CD4-positive, alpha-beta T cell treated with Interleukin-17A for 4 hours (primary cell): ENCODE measurements around the gene KIRREL3.

Experiments
- DNase-seq: peaks from one replicate; pipeline ENCODE4 v3.0.0-alpha.2; 2020; ENCODE audit warnings: mixed read lengths

The KIRREL3 gene

DNA sequence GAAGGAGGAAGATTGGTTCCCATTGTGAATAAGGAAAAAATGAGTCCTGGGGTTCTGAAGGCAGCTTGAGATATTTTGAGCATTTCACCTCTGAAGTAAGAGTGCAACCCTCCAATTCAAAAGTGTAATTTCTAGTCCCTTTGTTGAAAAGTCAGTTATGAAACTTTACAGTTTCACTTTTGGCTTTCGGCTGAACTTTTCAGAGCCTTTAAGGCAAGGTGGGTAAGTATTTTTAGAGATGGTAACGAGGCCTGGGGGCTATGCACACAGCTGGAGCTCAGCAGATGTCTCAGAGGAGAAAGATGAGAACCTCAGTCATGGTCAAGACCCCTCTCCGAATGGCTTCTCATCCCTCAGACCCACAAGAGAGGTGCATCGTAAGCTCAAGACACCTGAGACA, 267.6 kb downstream of the KIRREL3 start:
- DNase-seq: no peak

DNA sequence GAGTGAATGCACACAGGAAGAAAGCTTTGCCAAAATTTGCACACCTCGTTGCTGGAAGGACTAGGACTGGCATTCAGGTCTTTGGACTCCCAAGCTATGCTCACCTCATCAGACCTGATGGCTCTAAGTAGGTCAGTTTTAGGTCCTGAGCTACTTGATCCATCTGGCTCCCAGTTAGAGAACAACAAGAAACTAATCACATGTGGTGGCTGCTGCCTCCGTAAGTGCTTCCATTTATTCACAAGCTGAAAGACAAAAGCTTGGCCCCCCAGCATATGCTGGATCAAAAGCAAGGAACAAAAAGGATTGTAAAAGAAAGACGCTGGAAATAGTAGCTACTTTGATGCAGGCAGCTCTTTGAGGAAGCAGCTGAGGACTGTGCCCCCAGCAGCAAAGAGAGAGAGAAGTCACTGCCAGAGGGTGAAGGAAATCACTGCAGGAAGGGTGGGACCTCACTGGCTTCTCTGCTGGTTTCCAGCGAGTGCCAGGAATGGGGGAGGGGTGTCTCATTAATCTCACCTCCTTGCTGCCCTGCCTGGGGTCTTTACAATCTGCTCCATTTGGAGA, 268.9 kb downstream of the KIRREL3 start:
- no peak for DNase-seq

DNA sequence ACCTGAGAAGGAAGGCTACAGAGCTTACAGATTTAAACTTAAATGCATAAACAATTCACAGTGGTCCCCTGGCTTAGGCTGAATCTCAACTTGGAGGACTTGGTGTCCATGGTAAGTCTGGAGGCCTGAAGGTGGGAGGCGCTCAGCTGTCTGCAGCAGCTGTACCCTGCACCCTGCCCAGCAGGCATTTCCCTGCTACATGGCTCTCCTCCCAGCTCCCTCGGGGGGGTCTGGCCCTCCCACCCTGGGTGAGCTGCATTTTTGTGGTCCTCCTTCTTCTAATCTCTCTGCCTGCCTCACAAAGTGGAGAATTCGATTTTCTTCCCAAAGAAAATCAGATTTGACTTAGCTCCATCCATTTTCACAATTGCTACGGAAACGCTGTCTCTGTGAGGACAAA, 273.2 kb downstream of the KIRREL3 start:
- no peak for DNase-seq

DNA sequence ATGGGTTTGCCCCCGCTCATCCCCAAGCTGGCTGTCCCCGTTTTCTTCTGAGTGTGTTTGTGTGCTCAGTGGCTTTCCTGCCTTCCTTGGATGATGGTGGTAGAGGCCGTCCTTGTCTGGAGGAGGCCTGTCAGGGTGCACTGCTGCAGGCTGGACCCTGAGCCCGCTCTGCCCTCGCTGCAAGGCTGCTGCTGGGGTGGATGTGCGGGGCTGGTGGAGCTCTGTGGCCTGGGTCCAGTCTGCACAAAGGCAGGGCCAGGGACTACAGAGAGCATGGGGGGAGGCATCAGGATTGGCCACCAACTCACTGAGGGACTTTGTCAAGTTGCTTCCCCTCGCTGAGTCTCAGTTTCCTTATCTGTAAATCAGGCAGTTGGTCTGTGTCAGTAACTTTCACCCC, 275.0 kb downstream of the KIRREL3 start:
- no peak for DNase-seq

DNA sequence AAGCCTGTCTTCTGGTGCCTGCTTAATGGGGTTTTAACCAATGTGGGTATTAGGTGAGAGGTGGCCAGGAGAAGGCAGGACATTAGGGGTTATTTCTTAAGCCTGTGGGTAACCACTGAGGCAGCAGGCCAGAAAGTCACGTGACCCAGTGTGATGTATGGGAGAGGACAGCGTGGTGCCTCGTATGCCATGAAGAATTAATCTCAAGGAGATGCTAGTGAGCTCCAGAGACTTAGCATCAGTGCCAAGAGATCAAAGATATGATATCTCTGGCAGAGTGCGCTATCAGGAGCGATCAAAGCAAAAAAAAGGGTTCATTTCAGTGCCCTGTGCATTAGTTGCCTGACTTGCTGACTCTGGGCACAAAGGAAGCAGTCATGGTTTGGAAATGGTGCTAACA, 275.5 kb downstream of the KIRREL3 start:
- no peak for DNase-seq

DNA sequence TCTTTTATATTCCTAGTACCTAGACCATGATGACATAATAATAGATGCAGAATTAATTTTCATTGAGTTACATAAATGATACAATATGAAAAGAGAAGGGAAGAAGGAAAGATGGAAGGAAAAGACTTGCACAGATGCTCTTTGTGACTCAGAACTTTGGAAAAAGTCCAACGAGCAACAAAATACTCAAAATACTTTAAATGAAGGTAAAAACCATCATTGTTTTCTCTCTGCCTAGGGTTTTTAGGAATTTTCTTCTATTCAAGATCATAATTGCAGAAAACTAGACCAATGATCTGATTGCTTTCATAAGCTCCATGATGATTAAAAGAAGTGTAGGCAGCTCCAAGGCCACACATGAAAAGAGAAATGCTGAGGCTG, 276.9 kb downstream of the KIRREL3 start:
- DNase-seq: no peak

DNA sequence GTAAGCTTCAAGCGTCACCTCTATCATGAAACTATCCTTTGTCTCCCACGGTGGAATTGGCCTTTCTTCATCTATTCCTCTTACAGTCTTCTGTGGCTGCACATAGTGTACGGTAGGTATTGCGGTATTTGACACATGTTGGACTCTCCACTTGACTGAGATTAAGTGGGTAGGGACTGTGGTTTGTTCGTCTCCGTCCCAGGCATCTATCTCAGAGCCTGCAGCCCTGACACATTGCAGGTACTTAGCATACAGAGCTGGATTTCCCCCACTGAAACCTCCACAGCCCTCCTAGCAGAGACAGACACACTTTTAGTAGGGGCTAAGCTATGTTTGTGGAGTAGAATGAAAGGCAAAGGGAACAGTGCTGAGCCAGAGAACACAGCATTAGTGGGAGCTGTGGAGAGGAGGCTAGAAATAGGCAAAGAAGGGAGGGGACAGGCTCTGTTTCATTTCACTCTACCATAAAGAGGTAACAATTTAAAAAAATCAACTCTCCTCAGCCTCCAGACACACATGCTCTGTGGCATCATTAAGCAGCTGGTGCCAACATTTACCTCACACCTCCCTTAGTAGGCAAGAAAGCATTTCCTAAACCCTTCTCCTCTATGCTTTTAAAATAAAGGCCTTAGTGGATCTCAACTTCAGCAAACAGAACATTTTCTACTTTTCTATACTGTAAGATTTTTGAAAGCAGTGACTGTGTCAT, 277.5 kb downstream of the KIRREL3 start:
- no peak for DNase-seq

DNA sequence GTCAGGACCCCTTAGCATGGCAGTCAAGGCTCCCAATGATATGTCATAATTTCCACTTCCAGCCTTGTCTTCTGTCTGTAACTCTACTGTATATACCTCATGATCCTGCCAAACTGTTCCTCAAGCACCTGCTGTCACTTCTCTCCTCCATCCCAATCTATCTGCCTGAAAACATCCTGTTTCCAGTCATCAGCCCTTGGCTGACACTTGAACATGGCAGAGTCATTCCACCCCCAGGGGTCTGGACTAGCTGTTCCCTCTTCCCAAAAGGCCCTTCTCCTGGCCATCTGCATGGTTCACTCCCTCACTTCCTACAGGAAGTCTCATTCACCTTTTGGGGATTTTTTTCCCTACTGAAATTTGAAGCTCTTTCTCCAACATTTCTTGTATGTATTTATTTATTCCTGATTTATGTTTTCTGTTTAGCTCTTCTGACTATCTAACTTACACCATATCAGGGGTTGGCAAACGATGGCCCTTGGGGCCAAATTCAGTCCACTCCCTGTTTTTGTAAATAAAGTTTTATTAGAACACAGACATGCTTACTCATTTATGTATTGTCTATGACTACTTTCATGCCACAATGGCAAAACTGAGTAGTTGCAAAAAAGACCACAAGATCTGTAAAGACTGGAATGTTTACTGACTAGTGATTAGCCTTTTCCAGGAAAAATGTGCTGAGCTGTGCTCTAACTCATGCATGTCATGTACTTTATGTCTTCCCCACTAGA, 278.4 kb downstream of the KIRREL3 start:
- DNase-seq: no peak

DNA sequence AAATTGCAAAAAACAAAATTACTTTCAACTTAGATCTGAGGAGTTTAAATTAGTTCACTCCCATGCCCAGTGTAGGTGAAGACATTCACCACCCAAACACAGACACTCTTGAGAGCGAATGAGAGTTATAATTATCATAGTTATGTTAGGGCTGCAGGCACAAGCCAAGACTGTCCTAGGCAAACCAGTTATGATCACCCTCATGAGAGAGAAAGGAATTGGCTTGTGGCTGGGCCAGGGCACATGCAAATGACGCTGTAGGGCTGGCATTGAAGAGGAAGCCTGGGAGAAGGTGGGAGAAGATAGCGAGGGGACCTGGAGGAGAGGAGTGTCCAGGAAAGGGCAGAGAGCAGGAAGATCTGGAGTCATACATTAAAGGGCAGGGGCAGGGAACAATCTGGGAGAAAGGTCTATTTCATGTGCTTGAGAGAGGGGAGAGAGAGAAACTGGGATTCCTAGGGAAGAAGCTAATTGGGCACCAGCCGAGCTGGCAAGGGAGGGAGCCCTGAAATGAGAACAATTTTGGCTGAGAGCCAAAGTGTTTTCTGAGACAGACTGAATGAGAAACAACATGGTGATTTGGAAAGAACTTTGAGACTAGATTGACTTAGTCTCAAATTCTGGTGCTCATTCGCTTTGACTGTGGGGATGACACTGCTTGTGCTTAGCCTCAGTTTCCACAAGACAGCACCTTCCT, 279.9 kb downstream of the KIRREL3 start:
- DNase-seq: no peak

DNA sequence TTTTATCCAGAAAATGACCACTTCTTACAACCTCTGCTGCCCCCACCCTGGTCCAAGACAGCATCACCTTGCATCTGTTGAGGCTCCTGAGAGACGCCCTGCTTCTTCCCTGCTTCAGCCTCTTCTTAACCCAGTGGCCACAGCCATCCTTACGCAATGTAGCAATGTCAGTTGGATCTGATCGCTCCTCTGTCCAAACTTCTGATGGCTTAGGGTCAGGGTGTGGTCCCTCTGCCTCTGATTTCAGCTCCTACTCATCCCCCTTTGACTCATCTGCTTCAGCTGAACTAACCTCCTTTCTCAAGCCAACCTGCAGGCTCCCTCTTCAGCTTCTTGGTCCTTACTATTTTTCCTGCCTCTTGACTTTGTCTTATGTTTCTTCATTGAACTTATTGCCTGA, 280.8 kb downstream of the KIRREL3 start:
- no peak for DNase-seq

DNA sequence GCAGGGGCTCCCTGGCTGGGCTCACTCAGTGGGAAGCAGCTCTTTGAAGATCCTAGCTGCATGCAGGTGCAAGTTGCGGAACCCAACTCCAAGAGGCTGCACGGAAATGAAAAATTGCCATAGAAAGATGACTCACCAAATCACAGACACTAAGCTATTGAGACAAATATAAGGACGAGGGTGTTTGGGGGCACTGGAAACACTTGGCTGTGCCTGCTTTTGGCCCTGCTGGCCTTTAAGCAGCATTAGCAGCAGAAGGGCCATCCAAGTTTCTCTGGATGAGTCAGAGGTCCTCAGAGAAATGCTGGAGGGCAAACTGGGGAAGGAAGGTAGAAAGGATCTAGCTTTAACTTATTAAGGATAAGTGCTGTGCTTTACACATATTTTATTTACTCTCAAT, 282.3 kb downstream of the KIRREL3 start:
- no peak for DNase-seq

DNA sequence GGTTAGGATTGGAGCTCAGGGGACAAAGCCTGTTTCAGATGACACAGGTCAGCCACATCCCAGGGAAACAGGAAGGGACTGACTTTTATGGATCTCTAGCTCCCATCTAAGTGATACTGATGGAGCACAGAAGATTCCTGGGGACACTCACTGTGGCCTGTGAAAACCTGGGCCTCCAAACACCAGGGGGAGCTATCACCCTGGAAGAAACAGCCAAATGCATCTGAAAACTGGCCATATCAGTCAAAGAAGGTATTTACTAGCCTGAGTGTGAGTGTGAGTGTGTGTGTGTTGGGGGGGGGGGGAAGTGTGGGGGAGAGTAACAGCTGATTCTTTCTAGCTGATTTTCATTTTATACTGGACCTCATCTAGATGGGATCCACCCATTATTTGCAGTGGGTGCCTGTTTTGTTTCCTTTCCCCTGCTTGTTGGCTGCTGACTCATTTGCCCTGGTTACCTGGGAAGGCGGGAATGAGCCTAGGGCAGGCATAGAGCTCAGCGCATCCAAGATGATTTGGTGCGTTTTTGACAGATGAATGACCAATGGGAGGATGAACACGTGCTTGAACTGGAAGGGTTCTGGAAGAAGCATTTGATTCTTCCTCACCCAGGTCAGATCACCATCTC, 284.0 kb downstream of the KIRREL3 start:
- peak; percentile 17 for DNase-seq

DNA sequence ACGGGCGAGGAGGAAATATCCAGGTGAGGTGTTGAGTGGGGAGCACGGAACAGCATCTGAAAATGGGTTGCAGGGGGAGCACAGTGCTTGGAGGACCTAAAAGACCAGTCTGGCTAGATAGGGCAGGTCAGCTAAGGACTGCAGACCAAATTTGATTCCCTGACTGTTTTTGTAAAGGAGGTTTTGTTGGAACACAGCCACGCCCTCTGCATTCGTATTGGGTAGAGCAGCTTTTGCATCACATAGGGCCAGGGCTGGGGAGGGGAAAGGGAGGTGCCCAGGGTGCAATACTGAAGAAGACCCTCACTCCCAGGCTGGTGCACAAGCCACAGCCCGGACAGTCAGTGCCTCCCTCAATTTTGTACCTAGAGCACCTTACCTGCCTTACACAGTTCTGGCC, 286.8 kb downstream of the KIRREL3 start:
- no peak for DNase-seq

DNA sequence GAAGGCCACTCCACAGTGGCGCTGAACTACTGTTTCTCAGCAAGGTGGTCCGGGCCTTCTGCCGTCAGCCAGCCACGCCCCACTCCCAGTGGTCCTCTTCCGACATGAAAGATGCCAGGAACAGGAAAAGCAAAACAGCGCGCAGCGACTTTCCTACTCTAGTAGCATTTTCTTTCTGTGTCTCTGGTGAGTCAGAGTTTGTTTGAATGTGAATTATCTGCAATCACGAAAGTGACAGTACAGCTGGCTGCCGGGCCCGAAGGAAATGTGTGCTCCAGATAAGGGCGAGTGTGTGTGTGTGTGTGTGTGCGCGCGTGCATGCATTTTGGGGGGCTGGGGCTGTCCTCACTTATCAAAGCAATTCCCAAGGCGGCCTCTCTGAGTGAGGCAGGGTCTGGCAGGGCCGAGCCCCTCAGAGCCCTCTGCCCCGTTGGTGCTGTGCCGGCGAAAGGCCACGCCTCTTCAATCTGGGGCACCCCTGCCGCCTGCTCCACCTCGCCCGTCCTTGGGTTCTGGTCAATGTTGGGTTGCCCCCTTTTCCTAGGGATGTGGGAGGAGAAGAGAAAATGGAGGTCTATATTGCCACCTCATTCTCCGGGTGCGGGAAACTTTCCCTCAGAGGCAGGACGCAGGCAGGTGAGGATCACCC, 288.5 kb downstream of the KIRREL3 start:
- DNase-seq: no peak

DNA sequence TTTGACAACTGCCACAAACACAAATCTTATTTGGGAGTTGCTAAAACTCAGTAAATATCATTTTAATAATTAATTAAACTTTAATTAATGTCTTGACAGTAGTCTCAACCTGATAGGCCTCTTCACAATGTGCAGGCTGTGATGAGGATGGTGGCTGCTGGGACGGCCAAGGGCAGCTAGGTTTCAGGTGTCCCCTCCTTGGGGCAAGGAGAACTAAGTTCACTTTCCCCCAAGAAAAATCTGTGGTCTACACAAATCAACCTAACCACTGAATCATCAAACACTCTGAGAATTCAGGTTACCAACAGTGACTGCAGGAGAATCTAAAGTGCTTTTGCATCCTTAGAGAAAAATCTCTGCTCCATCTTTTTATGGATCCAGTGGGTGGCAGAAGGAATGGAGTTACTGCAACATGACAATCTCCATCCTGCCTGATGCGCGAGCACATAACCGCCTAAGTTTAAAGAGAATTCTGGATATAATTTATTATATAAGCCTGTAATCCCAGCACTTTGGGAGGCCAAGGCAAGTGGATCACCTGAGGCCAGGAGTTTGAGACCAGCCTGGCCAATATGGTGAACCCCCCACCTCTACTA, 289.7 kb downstream of the KIRREL3 start:
- no peak for DNase-seq

DNA sequence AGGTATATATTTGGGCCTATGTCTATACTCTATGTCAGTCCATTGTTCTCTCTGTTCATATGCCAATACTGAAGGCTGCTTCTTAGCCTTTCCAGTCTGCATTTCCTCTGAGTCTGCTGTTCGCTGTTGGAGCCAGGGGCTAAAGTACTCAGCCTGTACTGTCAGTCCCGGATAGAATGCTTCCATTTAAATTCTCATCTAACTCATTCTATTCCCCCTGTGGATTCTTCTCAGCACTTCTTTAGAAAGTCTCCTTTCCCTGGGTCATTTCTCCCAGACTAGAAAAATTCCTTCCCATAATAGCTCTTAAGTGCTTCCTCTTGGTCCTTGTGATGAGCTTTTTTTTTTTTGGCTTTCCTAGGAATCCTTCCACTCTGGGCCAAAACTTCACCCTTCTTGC, 293.1 kb downstream of the KIRREL3 start:
- no peak for DNase-seq

DNA sequence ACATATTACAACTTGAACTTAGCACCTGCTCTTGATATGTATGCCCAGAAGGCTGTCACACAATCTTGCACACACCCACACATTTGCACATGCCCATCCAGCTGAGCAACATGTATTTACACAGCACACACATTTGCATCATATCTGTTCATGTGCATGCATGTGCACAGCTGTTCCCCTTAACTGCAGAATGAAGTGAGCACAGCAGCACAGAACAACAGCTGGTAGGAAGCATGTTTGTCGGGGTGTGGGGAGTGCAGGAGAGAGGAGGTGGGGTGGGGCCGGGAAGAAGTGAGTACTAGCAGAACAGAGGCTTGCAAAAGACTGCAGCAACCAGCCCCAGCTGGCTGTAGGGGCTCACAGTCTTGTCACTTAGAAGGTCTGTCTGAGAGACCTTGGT, 296.5 kb downstream of the KIRREL3 start:
- no peak for DNase-seq

DNA sequence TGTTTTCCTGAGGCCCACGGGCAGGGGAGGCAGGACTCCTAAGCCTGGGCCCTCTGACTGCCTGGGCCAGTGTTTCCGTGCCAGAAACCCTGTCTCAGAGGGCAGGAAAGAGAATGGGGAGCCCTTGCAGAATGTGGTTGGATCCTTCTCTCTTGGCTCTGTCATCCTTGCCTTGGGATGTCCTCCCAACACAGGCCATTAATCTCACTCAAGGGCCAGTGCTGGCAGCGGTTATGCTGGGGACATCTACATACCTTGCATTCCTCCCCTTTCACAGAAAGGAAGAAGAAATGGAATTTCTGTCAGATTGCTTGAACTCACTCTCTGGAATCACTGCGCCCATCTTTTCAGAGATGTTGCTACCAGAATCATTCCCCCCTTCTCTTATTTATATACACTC, 296.9 kb downstream of the KIRREL3 start:
- no peak for DNase-seq

DNA sequence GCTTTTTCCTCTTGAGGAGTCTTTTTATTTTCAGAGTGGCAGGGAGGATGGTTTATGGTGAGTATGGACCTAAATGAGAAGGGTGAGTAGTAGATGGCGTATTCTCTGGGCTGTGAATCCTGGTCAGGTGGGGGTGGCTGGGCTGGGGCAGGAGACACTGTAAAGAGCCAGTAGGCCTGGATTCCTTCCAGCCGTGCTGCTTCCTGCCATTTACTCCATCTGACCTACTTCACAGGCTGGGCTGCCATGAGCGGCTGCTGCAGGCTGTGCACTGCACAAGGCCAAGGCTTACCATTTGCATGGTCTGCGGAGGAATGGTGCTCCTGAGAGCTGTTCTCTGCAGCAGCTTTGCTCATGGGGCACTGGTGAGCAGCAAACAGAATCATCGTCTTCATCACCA, 297.6 kb downstream of the KIRREL3 start:
- DNase-seq: no peak

DNA sequence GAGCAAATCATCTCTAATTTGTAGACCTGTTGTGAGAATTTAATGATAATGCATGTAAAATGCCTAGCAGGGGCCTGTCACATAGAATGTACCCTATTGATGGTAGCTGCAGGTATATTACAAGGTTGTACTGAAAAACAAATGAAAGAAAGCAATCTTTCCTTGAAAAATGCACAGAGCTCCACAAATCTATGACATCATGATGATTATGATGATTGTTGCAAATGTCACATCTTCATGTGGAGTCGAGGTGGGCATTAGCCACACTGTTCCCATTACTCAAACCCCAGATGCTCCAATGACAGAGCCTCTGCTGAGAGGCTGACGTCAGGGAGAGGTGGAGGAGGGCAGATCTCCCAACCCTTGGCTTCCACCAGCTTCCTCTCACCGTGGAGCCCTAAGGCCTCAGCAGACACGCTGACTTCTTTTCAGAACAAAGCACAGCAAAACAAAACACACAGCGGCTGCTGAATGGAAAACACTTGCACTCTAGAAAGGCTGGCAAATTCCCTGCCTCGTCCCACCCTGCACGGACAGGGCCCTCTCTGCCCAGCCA, 298.3 kb downstream of the KIRREL3 start:
- DNase-seq: no peak

DNA sequence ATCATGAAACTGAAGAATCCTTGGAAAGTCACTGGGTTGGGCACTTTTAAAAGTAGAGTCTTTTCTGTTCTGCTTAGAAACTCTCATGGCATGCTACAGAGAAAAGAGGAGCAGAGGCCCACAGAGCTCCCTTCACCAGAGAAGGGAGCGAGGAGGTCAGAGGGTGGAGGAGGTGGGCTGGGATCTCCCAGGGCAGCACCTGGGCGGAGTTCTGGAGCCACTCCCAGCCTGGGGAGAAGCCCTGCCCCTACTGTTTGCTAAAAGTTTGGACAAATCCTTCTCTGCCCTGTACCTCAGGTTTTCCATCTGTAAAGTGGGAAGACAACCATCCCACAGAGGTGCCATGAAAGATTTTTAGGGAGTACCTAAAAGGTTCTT, 299.1 kb downstream of the KIRREL3 start:
- no peak for DNase-seq
